ENCODE data around the gene KIF12.
"Not testable (repeated sequence)": the region's sequence is repeated elsewhere in the genome, so short reads cannot be mapped to it uniquely, and the experiment has no call there.

KIF12 gene

DNA sequence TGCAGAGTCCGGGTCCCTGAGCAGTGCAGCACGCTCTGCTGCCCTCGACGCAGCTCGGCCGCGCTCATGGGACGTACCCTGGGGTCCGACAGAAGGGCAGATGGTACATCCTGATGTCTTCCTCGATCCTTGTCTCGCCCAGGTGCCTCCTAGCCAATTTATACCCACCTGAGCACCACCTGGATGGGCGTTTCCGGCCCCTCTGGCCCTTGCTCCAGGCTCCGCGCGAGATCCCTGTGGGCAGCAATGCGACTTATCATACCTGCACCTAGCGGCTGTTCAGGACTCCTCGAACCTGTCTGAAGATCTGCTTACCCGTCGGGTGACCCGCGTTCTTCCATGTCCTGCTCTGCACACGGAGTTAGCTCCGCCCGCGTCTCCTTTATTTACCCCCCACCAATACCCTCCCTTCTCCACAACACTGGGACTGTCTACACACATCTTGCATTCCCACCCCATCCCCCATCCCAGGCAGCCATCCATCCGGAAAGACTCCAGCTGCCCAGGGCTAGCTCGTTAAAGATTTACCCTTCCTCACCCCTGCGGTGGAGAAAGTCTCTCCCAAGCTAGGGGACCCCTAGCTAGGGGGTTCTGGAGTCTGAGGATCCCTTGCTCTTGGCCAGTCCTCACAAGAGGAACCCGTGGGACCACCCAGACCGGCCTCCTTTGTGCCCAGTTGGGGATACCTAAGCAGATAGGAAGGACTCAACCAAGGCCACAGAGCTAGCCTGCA is at the start of gene KIF12:
KIF12 (minus strand) TSS at position 357 of the 733 bp plus-strand sequence; CDS start at position 341, 16 bp downstream.
- DNase-seq: no peak

DNA sequence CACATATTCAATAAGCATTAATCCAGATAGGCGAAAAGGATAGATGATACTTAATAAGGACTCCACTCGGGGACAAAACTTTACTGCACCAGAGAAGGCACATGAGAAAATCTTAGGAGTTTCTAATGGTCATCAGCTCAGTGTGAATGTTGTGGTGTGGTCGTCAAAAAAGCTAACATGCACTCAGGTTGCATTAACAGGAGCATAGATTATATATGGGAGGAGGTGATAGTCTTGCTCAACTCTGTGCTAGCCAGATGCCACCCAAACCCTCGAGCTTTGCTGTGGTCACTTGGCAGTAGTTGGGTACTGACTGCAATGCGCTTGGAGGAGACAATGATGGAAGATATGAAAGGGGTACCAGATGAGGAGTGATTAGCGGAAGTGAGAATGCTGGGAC is 47.6 kb upstream of the KIF12 start:
- no peak for DNase-seq

DNA sequence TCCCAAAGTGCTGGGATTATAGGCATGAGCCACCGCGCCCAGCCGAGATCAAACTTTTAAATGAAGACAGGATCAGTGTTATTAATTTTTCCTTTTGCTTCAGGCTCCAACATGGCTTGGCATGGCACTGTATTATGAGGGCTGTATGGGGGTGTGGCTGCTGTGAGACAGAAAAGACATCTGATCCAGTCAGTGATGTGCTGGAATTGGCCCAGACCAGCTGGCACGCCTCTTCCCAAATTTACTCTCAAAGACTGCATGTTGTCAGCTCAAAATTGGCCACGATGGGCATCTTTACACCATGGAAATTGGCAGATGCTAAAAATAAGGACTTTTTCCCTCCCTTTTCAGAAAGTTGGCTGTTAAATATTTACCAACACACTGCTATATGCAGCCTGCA is 44.1 kb upstream of the KIF12 start:
- DNase-seq: peak; percentile 64

DNA sequence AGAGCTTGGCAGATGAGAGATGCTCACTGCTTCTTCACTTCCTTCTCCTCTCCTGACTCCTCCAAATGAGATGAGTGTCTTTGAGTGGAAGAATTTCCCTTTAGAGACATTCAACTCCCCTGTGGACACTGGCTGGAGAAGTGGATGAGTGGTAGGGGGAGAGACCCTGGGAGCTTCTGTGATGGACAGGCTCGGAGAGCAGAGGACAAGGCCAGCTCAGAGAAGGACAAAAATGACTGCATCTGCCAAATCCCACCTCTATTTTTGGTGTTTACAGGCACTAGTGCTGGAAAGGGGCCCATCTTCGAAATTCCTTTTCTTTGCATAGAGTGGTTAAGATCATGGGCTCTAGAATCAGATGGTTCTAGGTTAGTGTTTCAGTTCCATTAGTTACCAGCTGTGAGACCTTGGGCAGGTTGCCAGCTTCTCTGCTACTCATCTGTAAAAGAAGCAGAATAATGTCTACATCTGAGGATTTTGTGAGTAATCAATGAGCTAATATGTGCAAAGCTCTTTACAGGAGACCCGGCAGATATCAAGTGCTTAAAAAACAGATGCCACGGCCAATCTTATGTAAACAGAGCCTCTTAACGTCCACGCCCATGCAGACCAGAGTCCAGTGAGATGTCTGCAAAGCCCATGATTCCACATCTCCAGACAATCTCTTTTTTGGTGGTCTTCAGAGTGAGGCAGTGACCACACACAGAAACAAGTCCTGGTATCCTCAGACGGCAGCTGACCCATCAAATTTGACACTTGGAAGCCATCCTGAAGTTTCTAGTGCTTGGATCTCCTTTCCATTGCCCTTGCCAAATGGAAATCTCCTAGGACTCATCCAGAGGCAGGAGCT is 42.7 kb upstream of the KIF12 start:
- DNase-seq: no peak

DNA sequence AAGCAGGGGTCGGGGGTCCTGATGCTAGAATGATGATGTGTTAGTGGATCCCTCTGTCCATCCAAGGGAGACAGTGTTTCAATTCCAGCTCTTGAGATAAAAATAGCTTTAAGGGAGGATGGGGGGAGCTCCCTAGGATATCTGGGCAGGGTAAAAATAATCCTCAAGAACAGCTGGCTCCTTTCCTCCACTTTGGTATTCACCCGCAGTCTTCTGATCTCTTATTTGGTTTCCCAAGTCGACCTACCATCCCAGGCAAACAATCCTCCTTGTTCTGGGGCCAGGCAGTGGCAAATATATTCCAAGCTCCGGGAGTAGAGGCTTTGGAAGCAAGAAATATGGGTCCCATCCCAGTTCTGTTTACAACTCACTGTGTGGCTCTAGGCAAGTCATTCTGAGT is 41.8 kb upstream of the KIF12 start:
- DNase-seq: no peak

DNA sequence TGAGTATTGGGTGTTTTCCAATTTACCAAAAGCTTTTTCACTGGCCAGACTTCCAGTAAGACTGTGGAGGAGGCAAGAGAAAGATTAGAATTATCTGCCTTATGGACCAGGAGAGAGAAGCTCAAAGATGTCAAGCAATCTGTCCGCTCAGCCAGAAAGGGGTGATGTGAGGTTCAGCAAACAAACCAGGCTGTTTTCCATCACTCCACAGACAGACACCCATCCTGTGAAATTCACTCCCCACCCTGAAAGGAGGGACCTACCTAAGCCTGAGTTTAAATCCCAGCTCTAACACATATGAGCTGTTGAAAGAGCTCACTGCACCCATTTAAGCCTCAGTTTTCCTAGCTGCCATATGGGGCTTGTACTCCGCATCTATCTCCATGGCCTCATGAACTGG is 41.3 kb upstream of the KIF12 start:
- DNase-seq: no peak

DNA sequence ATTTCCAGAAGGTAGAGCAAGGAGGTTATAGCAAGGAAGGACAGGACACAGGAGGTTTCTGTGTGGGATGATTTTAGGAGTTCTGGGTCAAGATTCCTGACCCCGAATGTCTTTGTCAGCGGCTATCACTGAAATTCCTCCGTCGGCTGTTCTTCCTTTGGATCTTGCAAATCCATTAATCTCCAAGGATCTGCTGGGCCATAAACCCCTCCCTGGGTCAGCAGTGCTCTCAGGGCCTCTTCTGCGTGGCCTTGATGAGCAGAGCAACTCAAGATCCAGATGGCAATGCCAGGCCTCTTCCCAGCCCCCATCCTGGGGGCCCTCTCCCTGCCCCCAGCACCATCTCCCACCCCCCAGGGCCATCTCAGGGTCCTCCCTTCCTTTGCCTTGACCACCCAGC is 40.0 kb upstream of the KIF12 start:
- no peak for DNase-seq

DNA sequence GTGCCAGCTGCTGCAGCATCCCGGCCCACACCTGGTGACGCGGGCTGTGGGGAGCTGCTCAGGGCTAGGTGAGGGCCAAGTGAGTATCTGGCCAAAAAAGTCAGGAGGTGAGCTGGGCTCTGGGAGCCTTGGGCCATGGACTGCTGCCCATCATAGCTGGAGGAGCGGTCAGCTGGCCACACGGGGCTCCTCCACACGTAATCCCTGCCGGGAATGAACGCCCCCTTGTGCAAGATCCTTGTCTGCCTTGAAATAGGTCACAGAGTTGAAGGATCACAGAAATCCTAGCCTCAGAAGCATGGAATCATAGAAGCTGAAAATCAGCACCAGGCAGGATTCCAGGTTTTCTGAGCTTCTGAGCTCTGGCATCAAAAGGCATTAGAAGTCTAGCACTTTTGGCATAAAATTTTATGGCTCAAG is 39.5 kb upstream of the KIF12 start:
- no peak for DNase-seq

DNA sequence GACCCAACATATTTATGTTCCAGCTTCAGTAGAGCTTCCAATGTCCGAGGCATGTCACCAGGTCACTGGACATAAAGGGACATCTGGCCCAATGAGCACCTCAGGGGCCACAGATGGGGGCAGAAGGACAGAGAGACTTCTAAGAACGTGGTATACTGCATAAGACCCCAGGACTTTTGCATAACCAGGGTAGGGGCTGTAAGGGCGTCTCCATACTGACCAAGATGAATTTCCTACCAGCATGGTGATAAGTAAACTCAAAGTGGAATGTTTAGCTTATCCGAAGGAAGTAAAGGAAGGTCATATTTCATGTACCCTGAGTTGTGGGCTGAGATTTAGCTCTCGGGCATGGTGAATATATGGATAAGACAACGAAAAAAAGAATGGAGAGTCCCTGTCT is 38.7 kb upstream of the KIF12 start:
- DNase-seq: no peak

DNA sequence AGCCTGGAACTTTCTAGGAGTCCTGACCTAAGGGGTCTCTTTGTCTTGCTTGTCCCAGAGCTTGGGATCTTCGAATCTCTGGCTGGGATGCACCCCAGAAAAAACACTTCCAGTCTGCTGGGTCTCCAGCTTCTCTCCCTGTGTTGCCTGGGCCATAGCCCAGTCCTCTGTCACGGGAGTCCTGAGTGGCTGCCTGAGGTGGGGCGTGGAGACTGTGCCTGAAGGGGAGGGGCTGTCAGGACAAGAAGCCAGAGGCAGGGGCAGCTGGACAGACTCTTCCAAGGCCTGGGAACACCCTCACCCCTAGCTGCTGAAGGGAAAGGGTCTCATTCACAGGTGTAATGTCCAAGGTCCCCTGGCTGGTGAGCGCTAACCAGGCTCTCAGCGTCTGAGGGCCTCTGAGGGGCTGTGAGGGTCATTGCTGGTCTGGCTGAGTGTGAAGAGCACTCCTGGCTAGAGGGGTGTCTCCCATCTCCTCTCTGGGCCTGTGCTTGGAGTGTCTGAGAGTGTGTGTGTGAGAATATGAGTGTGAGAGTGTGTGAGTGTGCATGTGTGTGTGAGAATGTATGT is 35.8 kb upstream of the KIF12 start:
- no peak for DNase-seq

DNA sequence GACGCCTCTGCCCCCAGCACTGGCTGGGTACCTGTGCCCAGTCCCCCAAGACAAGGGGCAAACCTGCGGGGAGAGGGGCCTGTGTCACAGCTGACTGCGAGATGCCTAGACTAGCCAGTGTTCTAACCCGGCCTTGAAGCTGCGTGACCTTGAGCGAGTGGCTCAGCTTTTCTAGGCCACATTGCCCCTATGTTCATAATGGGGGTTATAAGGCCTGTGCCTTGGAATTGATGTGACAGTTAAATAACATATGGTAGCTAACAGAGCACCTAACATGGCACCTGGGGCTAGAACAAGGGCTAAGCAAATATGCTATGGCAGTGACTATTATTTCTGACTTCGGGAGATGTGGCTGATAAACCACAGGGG is 33.4 kb upstream of the KIF12 start:
- DNase-seq: no peak

DNA sequence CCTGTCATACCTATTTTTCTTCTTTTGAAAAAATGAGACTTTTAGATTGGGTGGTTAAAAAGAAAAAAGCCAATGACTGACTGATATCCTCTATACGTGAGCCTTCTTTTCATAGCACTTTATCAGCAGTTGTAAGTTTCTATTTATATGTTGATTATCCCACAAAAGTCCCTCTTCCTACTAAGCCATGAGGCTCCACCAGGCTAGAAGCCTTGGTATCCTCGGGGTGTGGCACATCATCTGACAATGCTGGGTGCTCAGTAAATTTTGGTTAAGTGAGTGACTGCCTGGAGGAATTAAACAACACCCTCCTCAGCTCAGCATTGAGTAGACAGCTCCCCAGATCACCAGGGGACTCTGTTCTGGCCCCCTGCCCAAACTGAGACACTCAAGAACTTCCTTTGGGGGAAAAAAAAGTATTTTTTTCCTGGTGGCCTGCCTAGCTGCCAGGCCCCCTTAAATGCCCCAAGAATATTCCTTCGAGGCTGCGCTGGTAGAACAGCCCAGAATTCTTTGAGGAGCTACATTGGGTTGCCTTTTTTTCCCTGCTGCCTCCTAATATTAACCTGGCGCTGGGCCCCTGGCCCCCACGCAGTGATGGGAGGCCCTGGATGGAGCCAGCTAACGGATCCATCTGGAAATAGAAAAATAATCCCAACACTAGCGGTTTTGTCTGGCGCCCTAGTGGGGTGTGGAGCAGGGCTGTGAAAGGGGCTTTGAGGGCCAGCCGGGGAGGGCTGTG is 32.9 kb upstream of the KIF12 start:
- DNase-seq: peak; percentile 63

DNA sequence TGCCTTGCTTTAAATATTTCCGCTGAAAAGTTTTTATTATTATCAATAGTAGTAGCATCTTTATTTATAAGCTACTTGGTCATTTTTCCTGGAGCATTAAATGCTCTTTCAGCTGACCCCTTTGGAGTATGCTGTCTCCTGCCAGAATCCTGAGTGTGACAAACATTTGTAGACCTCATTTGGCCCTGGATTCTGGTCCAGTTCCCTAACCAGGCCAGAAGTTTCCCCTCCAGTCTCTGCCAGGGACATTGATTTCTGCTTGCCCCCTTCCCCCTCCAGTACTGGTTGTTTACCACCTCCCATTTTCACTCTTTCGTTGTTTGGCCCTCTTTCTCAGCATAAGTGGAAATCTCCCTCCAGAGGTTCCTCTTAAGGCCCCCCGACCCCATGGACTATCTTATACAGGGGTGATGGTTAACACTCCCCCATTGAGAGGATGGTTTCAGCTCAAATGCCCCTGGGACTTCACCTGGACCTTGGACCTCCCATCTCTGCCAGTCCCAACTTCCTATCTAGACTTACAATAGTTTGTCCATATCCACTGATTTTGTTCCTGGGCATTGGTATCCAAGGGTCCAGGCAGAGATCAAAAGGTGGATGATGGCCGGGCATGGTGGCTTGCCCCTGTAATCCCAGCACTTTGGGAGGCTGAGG is 31.7 kb upstream of the KIF12 start:
- no peak for DNase-seq

DNA sequence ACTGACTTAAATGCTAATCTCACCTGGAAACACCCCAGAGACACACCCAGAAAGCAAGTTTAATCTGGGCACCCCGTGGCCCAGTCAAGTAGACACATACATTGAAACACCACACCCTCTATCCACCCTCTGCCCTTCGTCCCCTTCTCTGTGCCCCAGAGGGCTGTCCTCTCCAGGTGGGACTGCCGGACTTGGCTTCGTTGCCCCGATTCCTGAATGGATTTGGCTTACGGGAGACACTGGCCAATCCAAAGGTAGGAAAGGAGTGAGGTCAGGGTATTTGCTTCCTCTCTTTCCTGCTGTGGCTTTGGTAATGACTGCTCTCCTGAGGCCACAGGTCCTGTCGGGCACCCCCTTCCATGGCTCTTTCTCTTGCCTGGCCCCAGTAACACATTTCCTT is 31.0 kb upstream of the KIF12 start:
- DNase-seq: no peak

DNA sequence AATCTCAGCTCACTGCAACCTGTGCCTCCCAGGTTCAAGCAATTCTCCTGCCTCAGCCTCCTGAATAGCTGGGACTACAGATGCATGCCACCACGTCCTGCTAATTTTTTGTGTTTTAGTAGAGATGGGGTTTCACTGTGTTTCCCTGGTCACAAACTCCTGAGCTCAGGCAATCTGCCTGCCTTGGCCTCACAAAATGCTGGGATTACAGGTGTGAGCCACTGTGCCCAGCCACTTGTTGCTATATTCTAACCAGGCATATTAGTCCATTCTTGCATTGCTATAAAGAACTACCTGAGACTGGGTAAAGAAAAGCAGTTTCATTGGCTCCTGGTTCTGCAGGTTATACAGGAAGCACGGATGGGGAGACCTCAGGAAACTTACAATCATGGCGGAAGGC is 29.7 kb upstream of the KIF12 start:
- DNase-seq: not testable (repeated sequence)

DNA sequence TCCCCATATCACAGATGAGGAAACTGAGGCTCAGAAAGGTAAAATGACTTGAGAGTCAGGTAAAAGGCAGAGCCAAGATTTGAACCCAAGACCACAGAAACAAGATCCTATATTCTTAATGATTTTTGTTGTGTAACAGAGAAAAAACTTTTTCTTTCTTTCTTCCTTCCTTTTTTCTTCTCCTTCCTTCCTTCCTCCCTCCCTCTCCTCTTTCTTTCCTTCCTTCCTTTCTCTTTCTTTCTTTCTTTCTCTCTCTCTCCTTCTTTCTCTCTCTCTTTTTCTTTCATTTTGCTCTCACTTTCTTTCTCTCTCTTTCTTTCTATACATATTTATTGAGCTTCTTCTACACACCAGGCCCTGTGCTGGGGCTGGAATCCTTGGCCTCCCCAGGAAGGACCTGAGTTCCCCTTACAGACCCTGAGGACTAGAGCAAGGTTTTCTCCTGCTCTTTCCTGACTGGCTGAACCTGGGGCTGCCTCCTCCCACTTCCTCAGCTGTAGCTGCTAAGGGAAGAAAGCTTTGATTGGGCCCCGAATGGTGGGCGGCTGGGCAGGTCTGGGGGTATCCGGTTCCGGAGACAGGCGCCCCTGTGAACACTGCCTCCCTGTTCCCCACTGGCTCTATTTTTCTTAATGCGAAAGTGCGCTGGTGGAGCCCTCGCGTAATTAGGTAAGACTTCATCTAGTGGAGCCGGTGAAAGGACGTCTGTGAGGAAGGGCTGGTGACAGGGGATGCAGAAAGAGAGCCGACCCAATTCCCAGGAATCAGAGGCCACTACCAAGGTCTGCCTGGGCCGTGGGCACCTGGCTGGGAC is 27.4 kb upstream of the KIF12 start:
- peak; percentile 24 for DNase-seq

DNA sequence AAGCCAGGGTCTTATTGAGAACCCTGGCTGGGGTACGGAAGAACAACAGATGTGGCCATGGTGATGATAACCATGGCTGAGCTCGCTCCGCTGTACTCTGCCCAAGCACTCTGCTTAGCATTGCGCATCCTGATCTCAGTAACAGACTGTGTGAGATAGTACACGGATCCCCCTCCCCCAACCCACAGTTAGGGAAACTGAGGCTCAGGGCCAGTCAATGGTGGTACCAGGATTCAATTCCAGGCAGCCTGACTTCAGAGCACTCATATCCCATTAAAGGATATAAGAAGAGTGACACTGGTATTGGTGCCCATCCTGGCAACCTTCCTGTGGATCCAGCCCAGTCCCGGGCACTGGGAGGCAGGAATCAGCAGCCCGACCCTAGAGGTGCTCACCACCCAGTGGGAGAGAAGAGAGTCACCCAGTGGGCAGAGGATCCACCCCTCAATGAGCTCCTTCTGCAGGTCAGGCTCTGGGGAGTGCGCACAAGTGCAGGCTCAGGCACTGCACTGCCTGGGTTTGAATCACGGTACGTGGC is 26.5 kb upstream of the KIF12 start:
- no peak for DNase-seq

DNA sequence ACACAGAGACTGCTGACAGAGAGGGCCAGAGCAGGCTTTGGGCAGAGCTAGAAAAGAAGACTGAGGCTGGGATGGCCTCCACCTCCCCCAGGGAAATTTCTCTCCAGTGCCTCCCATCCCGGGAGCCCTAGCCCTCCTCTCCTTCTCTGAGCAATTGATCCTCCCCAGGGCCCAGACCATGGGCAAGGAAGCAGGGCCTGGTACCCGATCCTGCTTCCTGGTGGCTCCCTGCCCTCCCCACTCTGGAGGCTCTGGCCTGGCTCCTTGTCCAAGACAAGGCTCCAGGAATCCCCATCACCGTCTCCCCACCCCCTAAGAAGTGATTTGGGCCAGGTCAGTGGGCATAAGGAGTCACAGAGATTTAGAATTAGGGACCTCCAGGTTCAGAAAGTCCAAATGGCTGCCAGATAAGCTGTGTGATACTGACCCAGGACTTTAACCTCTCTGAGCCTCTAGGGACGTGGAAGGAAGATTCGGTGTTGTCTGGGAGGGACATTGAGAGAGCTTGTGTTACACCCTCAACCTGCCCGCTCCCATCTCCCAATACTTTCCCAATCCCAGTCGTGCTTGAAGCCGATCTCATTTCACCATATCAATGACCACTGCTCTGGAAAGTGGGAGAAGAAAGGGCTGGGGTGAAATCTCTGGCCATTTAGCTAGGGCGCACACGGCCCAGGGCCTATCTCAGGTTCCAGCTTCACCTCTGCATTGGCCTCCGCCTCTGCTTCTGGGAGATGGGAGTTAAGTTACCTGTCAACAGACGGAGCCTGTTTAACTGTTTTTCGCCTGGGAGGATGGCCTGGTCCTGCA is 25.8 kb upstream of the KIF12 start:
- DNase-seq: peak; percentile 11

DNA sequence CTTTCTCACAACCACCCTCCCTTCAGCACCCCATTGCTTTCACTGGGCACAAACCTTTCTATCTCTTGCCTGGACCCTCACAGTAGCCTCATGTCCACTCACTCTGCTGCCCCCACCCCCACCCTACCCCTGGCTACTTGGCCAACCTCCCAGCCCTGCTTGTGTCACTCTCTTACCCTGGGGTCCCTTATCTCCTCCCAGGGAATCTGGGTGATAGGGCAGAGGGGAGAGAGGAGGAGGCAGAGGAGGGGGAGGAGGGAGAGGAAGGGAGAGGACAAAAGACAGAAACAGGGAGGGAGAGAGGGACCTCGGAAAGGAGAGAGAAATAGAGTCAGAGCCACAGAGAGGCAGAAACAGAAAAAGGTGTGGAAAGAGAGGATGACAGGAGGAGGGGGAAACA is 25.0 kb upstream of the KIF12 start:
- DNase-seq: peak; percentile 8
